CD14-positive monocyte (primary cell): Measurements from ENCODE around the gene GJB2. TPM values are rescaled to one million over a fixed set of nuclear protein-coding genes. Genes with fewer than 3 reads are reported as not detected.

Source experiments
- DNase-seq, 3 donors: peaks; one replicate each; pipeline ENCODE4 v3.0.0-alpha.2; 2011 to 2022
- H2AFZ ChIP-seq: 2 replicates; pipeline ENCODE4 v1.6.0; 2012; ENCODE audit warnings: mild to moderate bottlenecking, low read depth, low read length, inconsistent platforms; ENCODE audit not compliant: insufficient read depth, poor library complexity, severe bottlenecking
- H3K27ac ChIP-seq, 2 donors: 1 replicate in 1 of 2; 2 replicates in 1 of 2; pipeline ENCODE4 v1.5.1; 2012 to 2013; ENCODE audit warnings: low read length in 2 of 2, control low read depth in 1 of 2, inconsistent platforms in 1 of 2, low read depth in 1 of 2, mild to moderate bottlenecking in 1 of 2
- H3K27me3 ChIP-seq, 2 donors: one replicate each; pipeline versions ENCODE4 v1.6.0 to v1.6.1; 2011 to 2013; ENCODE audit warnings: low read length in 2 of 2; ENCODE audit not compliant: control insufficient read depth in 2 of 2, insufficient read depth in 2 of 2
- H3K36me3 ChIP-seq, 2 donors: replicated peaks in 1 of 2; 1 replicate in 1 of 2; 2 replicates in 1 of 2; pipeline versions ENCODE4 v1.5.1 to v1.6.1; 2012 to 2013; ENCODE audit warnings: low read length in 2 of 2, control low read depth in 1 of 2, inconsistent platforms in 1 of 2, mild to moderate bottlenecking in 1 of 2; ENCODE audit not compliant: insufficient read depth in 2 of 2, control insufficient read depth in 1 of 2
- H3K4me1 ChIP-seq, 2 donors: 1 replicate in 1 of 2; 2 replicates in 1 of 2; pipeline versions ENCODE4 v1.5.1 to v1.6.1; 2012 to 2013; ENCODE audit warnings: low read length in 2 of 2, control low read depth in 1 of 2, inconsistent platforms in 1 of 2, mild to moderate bottlenecking in 1 of 2, moderate library complexity in 1 of 2; ENCODE audit not compliant: insufficient read depth in 2 of 2, control insufficient read depth in 1 of 2
- H3K4me2 ChIP-seq: replicated peaks from 2 replicates; pipeline ENCODE3; 2012; ENCODE audit warnings: low read length, moderate library complexity, mild to moderate bottlenecking; ENCODE audit not compliant: poor library complexity, severe bottlenecking; ENCODE audit errors: extremely low read depth
- H3K4me3 ChIP-seq, 3 experiments: fragments of 200-600 bp in 1 of 3; sonication (generic) in 1 of 3; replicated peaks in 1 of 3; 1 replicate in 2 of 3; 2 replicates in 1 of 3; pipeline ENCODE4 v1.5.1; 2011 to 2013; ENCODE audit warnings: low read length in 3 of 3, mild to moderate bottlenecking in 3 of 3, control low read depth in 2 of 3, low read depth in 2 of 3, inconsistent platforms in 1 of 3, moderate library complexity in 1 of 3
- H3K79me2 ChIP-seq: 2 replicates; pipeline ENCODE4 v1.6.0; 2012; ENCODE audit warnings: mild to moderate bottlenecking, control low read depth, inconsistent platforms, low read length, moderate library complexity; ENCODE audit not compliant: insufficient read depth
- H3K9ac ChIP-seq: 2 replicates; pipeline ENCODE4 v1.6.0; 2017; ENCODE audit warnings: low read length, mild to moderate bottlenecking; ENCODE audit not compliant: insufficient read depth, poor library complexity, severe bottlenecking
- H3K9me3 ChIP-seq, 2 donors: replicated peaks in 1 of 2; 1 replicate in 1 of 2; 2 replicates in 1 of 2; pipeline versions ENCODE4 v1.5.1 to v1.6.1; 2012 to 2013; ENCODE audit warnings: low read length in 2 of 2, control low read depth in 1 of 2; ENCODE audit not compliant: control insufficient read depth in 1 of 2, insufficient read depth in 1 of 2
- H4K20me1 ChIP-seq: 2 replicates; pipeline ENCODE4 v1.6.0; 2012; ENCODE audit warnings: mild to moderate bottlenecking, low read length, control low read depth, moderate library complexity; ENCODE audit not compliant: insufficient read depth
- H3K27ac Mint-ChIP-seq, 7 donors: one replicate each; pipeline ENCODE4 v1.8.0; 2020; ENCODE audit warnings: mild to moderate bottlenecking in 7 of 7, mixed read lengths in 7 of 7, moderate library complexity in 6 of 7, inconsistent platforms in 2 of 7
- H3K27me3 Mint-ChIP-seq, 3 donors: one replicate each; pipeline ENCODE4 v1.8.0; 2021 to 2022; ENCODE audit warnings: low read depth in 3 of 3, mild to moderate bottlenecking in 3 of 3, mixed read lengths in 3 of 3, moderate library complexity in 3 of 3, inconsistent platforms in 1 of 3
- H3K36me3 Mint-ChIP-seq, 2 donors: one replicate each; pipeline ENCODE4 v1.8.0; 2020; ENCODE audit warnings: mixed read lengths in 2 of 2, inconsistent platforms in 1 of 2, mild to moderate bottlenecking in 1 of 2
- H3K4me1 Mint-ChIP-seq: one replicate; pipeline ENCODE4 v1.8.0; 2020; ENCODE audit warnings: mild to moderate bottlenecking, mixed read lengths
- H3K4me3 Mint-ChIP-seq, 2 donors: one replicate each; pipeline ENCODE4 v1.8.0; 2020; ENCODE audit warnings: mild to moderate bottlenecking in 2 of 2, mixed read lengths in 2 of 2, moderate library complexity in 1 of 2
- H3K9me3 Mint-ChIP-seq, 7 donors: one replicate each; pipeline ENCODE4 v1.8.0; 2020 to 2022; ENCODE audit warnings: mixed read lengths in 7 of 7, mild to moderate bottlenecking in 6 of 7, moderate library complexity in 6 of 7, inconsistent platforms in 2 of 7
- WGBS: methylation state at CpG from one replicate; pipeline ENCODE4 v1.1.5; 2013; ENCODE audit warnings: missing lambda C conversion rate; ENCODE audit not compliant: insufficient coverage; 5-methylcytosine and 5-hydroxymethylcytosine counted together
- intact Hi-C, 2 donors: fragments of 100-400 bp; cut with micrococcal nuclease; formaldehyde crosslinking; loops; one replicate each; pipeline versions ENCODE4 v1.15.0 to v1.15.1; 2023
- polyA plus RNA-seq, 3 donors: library from polyadenylated mRNA; depleted of rRNA in 1 of 3; unstranded in 2 of 3; stranded (reverse) in 1 of 3; fragments of 300-500 nt in 2 of 3; fragments of >200 nt in 1 of 3; fragmentation: Illumina TruSeq in 2 of 3; gene quantifications; 1 replicate in 2 of 3; 2 replicates in 1 of 3; pipeline ENCODE4 v1.2.3, GENCODE V29; 2012 to 2021
- TF ChIP-seq, protein P1 (sequence below): fragments of 200-600 bp; IDR thresholded peaks from one replicate; pipeline ENCODE4 v1.8.0; 2022; ENCODE audit warnings: antibody characterized with exemption, mild to moderate bottlenecking

Gene GJB2
- polyA plus RNA-seq, 3 donors, result 0.41 TPM; not detected in 2

DNA sequence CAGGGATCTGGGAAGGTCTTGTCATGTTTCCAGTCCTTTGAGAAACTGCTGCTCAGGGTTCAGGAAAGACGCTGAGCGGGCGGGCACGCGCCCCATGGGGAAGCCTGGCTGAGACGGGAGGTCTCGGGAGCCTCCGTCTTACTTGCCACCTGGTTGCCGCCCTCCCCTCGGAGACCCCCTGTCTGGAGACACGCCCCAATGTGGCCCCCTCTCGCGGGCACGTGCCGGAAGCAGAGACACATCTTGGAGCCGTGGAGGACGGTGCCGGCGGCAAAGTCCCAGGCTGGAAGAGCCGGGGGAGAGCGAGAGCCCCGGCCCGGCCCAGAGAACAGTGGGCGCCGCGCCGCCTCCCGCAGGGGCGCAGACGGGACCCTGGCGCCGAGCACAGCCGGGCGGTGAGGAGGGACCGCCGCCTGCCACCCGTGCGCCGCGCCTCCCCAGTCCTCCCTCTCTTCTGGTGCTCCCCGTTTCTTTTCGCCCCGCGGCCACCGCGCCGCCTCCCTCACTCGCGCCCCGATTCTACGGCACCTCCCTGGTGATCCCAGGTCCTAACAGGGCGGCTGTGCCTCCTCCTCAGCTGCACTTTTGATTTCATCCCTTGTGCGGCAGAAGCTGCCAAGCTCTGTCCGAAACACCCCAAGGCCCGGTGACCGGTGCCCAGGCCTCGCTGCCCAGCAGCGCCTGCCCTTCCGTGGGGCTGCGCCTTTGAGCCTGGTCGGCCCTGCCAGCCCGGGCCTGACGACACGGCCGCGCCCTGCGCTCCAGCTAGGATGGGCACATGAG lies 15.5 kb downstream of the GJB2 start:
- peaks cover 52% of the 10 kb centered on the region for H3K4me1 Mint-ChIP-seq
- Histone ChIP-seq H3K27ac (no peak overlapping the region), H3K9me3 (no peaks in the 10 kb centered on the region), H3K9ac (no peak overlapping the region), H3K36me3 (no peaks in the 10 kb centered on the region), H4K20me1 (no peaks in the 10 kb centered on the region), H3K4me2 (no peak overlapping the region), H3K4me3 (no peak overlapping the region), H3K27me3 (peaks cover 37 to 39% of the 10 kb centered on the region in 2 donors), H2AFZ (no peak overlapping the region), H3K4me1 (peaks cover 17 to 38% of the 10 kb centered on the region in 2 donors), H3K79me2 (no peaks in the 10 kb centered on the region)
- peaks cover 0 to 9% of the 10 kb centered on the region in 2 donors for H3K36me3 Mint-ChIP-seq
- TF ChIP-seq, protein P1, sequence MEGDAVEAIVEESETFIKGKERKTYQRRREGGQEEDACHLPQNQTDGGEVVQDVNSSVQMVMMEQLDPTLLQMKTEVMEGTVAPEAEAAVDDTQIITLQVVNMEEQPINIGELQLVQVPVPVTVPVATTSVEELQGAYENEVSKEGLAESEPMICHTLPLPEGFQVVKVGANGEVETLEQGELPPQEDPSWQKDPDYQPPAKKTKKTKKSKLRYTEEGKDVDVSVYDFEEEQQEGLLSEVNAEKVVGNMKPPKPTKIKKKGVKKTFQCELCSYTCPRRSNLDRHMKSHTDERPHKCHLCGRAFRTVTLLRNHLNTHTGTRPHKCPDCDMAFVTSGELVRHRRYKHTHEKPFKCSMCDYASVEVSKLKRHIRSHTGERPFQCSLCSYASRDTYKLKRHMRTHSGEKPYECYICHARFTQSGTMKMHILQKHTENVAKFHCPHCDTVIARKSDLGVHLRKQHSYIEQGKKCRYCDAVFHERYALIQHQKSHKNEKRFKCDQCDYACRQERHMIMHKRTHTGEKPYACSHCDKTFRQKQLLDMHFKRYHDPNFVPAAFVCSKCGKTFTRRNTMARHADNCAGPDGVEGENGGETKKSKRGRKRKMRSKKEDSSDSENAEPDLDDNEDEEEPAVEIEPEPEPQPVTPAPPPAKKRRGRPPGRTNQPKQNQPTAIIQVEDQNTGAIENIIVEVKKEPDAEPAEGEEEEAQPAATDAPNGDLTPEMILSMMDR, result no peak
- intact Hi-C loops, result loop anchor here in 1 of 2 donors (10.0 kb wide), 1 partner anchor 52 kb away; no protein-coding TSS in a partner anchor
- peaks cover 47 to 53% (median 51%) of the 10 kb centered on the region in 3 donors for H3K27me3 Mint-ChIP-seq
- peaks cover 0 to 6% (median 0%) of the 10 kb centered on the region in 7 donors for H3K9me3 Mint-ChIP-seq
- WGBS, result 43% methylated on average over 67 of the region's 67 CpGs
- DNase-seq, result no peak
- peak overlapping the region in 3 of 7 donors; percentile 55 to 93 (median 56) for H3K27ac Mint-ChIP-seq
- peak overlapping the region; percentile 34 to 81 for H3K4me3 Mint-ChIP-seq

DNA sequence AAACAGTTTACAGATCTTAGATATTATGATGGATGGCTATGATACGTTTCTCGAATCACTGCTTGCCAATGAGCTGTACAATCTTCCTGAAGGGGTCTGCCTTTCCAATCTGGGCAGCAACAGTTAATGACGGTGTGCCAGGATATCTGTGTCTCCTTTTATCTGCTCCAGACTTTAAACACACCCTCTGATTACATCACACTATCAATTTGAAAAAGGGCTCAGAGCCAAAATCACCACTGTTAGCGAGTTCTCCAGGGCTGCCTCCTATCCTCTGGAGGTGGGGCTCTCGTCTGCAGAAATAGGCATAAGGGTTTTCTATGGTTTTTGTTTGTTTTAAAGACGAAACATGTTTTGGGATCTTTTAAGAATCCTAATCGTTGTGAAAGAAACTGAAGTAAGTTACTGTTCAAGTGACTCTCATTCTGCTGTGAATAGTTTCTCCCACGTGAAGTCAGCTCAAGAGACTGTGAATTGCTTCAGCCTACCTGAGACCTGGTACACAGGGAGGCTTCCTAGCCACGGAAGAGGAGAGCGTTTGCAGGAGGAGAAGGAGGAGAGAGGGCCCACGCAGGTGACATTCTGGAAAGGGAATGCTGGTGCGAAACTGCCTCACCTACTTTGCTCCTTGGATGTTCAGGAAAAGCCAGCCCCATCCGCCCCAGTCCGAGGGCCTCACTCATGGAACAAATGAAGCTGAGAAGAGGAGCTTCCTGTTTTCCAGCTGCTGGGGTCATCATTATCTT lies 16.7 kb downstream of the GJB2 start:
- no peaks in the 10 kb centered on the region for H3K9me3 ChIP-seq
- H3K27ac Mint-ChIP-seq, result peak overlapping the region in 5 of 7 donors; percentile 68 to 93 (median 75)
- no peak overlapping the region for H2AFZ ChIP-seq
- H3K36me3 Mint-ChIP-seq, result peaks cover 0 to 9% of the 10 kb centered on the region in 2 donors
- H3K4me3 ChIP-seq, result no peak overlapping the region
- peaks cover 35 to 37% of the 10 kb centered on the region in 2 donors for H3K27me3 ChIP-seq
- peaks cover 0 to 6% (median 0%) of the 10 kb centered on the region in 7 donors for H3K9me3 Mint-ChIP-seq
- TF ChIP-seq, protein P1, result no peak
- H3K36me3 ChIP-seq, result no peaks in the 10 kb centered on the region
- intact Hi-C loops, result loop anchor here in 1 of 2 donors (10.0 kb wide), 1 partner anchor 51 kb away; no protein-coding TSS in a partner anchor
- no peaks in the 10 kb centered on the region for H3K79me2 ChIP-seq
- H3K4me3 Mint-ChIP-seq, result peak overlapping the region in 1 of 2 donors; percentile 80
- peaks cover 63% of the 10 kb centered on the region for H3K4me1 Mint-ChIP-seq
- H3K4me2 ChIP-seq, result no peak overlapping the region
- H4K20me1 ChIP-seq, result no peaks in the 10 kb centered on the region
- no peak for DNase-seq
- peaks cover 17 to 49% of the 10 kb centered on the region in 2 donors for H3K4me1 ChIP-seq
- no peak overlapping the region for H3K27ac ChIP-seq
- H3K27me3 Mint-ChIP-seq, result peaks cover 44 to 56% (median 47%) of the 10 kb centered on the region in 3 donors
- H3K9ac ChIP-seq, result no peak overlapping the region
- 90% methylated on average over 13 of the region's 14 CpGs for WGBS
